ENCODE data around the gene ABLIM2. TPM values are rescaled to one million over a fixed set of nuclear protein-coding genes. Genes with fewer than 3 reads are reported as not detected.

The ABLIM2 gene
- total and polyA plus RNA-seq, 2 of the 8 experiments (the other 6 are each of a cell fraction or from before 2014, with no cell fraction given), result 2.8 to 3.0 TPM

- TF ChIP-seq BCL11A (IDR thresholded peaks at IDR 0.05; ENCODE audit: low read depth in 2 of 2, low read length in 2 of 2) (no peak), BACH1 (IDR thresholded peaks at IDR 0.05; ENCODE audit: low read length) (no peak), TAF1 (IDR thresholded peaks at IDR 0.05; ENCODE audit: low read depth, low read length) (no peak), HDAC6 (IDR thresholded peaks at IDR 0.05; ENCODE audit: low read depth, low read length) (no peak), RNF2 (IDR thresholded peaks at IDR 0.05; ENCODE audit: borderline replicate concordance, low read depth, low read length, missing control alignments, poor library complexity, severe bottlenecking) (no peak), E2F6 (IDR thresholded peaks at IDR 0.05) (no peak), CREB1 (IDR thresholded peaks at IDR 0.05) (no peak), NRF1 (IDR thresholded peaks at IDR 0.05; ENCODE audit: low read depth, low read length) (no peak)
- TF ChIP-seq, protein P1, sequence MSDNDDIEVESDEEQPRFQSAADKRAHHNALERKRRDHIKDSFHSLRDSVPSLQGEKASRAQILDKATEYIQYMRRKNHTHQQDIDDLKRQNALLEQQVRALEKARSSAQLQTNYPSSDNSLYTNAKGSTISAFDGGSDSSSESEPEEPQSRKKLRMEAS (IDR thresholded peaks at IDR 0.05), result no peak
Measured at GRCh38 chr4:8006471-8006870, 152.1 kb downstream of the ABLIM2 start (continued).

Measured in H1 (cell line).